ENCODE data around the gene LRGUK.
"Not testable (repeated sequence)": the region's sequence is repeated elsewhere in the genome, so short reads cannot be mapped to it uniquely, and the experiment has no call there.

The LRGUK gene

GRCh38 chr7:134187893-134188292, 60.8 kb downstream of the LRGUK start:
- no peak for DNase-seq

- no peak for DNase-seq
Observed at GRCh38 chr7:134188311-134188710, 61.2 kb downstream of the LRGUK start.

GRCh38 chr7:134189559-134189958, 62.4 kb downstream of the LRGUK start:
- DNase-seq = no peak

- DNase-seq = no peak
Observed at GRCh38 chr7:134191876-134192275, 64.7 kb downstream of the LRGUK start.

GRCh38 chr7:134193240-134193639, 66.1 kb downstream of the LRGUK start:
- no peak for DNase-seq

GRCh38 chr7:134195252-134195651, 68.1 kb downstream of the LRGUK start:
- no peak for DNase-seq

- DNase-seq = no peak
Observed at GRCh38 chr7:134196439-134196838, 69.3 kb downstream of the LRGUK start.

GRCh38 chr7:134197345-134197744, 70.2 kb downstream of the LRGUK start:
- no peak for DNase-seq

GRCh38 chr7:134200970-134201369, 73.8 kb downstream of the LRGUK start:
- DNase-seq = no peak

GRCh38 chr7:134201569-134202261, 74.6 kb downstream of the LRGUK start:
- DNase-seq = no peak

GRCh38 chr7:134203186-134203889, 76.2 kb downstream of the LRGUK start:
- DNase-seq = no peak

- DNase-seq = no peak
Observed at GRCh38 chr7:134209322-134210015, 82.3 kb downstream of the LRGUK start.

GRCh38 chr7:134210227-134210626, 83.1 kb downstream of the LRGUK start:
- no peak for DNase-seq

- DNase-seq = no peak
Observed at GRCh38 chr7:134210976-134211663, 84.0 kb downstream of the LRGUK start.

- DNase-seq = no peak
Observed at GRCh38 chr7:134211817-134212216, 84.7 kb downstream of the LRGUK start.

GRCh38 chr7:134212576-134213546, 85.7 kb downstream of the LRGUK start:
- no peak for DNase-seq

GRCh38 chr7:134220236-134220635, 93.1 kb downstream of the LRGUK start:
- no peak for DNase-seq

- DNase-seq = not testable (repeated sequence)
Observed at GRCh38 chr7:134231296-134231695, 104.2 kb downstream of the LRGUK start.

- no peak for DNase-seq
Observed at GRCh38 chr7:134234216-134234615, 107.1 kb downstream of the LRGUK start.

GRCh38 chr7:134245253-134245652, 118.1 kb downstream of the LRGUK start:
- no peak for DNase-seq

GRCh38 chr7:134246347-134246746, 119.2 kb downstream of the LRGUK start:
- DNase-seq = no peak

- no peak for DNase-seq
Observed at GRCh38 chr7:134246761-134247160, 119.6 kb downstream of the LRGUK start.

Measured in activated CD4-positive, CD25-positive, alpha-beta regulatory T cell (primary cell).